Right forelimb (tissue), 1 donor: Measurements from ENCODE around the gene UNC13A.
A peak's percentile ranks its signal among the peaks of the same experiment; 100 is the strongest.

Experiments
- DNase-seq: peaks from one replicate; pipeline ENCODE4 v3.0.0-alpha.2; 2018

The UNC13A gene

DNA sequence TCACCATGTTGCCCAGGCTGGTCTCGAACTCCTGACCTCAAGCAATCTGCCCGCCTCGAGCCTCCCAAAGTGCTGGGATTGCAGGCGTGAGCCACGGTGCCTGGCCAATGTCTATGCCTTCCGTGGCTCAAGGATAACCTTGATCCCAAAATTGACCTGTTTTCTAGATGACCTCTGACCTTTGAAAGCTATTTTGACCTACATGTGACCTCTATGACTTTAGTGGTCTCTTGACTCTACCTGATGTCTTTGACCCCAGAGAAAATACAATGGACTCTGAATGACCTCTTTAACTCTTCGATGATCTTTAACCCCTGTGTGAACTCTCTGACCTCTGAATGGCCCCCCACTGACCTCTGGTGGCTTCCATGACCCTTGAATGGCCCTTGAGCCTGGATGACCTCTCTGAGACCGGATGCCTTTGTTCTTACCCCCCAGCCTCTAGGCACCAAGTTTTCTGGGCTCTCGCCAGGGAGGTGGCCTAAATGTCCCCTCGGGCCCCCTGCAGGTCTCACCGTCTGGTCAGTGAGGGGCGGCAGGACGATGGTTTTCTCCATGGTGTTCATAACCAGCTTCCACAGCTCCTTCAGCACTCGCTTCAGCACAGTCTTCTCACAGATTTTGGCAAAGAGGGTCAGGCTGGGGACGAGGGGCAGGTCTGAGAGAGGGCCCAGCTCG is 63.7 kb downstream of the UNC13A start:
- DNase-seq = no peak

DNA sequence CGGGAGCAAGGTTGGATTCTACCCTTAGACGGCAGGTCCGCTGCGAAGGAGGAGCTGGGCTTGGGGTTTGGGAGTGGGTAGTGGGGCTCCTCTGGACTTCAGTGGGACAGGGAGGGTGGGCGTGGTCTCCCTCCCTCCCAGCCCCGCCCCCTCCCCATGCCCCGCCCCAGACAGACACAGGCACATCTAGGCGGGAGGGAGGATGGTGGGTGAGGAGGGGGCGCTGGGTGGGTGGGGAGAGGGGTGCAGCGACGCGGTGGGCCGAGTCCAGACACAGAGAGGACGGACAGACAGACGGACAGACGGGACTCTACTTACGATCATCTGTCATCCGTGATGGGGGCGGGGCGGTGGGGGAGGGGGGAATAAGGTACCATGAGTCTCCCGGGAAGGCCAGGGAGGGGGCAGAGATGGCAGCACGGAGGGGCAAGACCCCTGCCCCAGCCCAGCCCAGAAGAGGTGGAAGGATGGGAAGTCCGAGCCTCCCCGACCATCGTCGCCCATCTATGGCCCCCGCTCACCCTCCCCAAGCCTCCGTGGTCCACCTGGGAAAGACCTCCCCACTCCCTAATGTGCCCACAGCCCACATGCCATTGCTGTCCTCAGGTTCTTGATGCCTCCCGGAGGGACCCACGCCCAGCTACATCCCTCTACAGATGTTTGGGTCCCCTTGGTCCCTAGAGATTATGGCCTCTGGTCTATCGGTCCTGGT is 64.8 kb downstream of the UNC13A start:
- no peak for DNase-seq

DNA sequence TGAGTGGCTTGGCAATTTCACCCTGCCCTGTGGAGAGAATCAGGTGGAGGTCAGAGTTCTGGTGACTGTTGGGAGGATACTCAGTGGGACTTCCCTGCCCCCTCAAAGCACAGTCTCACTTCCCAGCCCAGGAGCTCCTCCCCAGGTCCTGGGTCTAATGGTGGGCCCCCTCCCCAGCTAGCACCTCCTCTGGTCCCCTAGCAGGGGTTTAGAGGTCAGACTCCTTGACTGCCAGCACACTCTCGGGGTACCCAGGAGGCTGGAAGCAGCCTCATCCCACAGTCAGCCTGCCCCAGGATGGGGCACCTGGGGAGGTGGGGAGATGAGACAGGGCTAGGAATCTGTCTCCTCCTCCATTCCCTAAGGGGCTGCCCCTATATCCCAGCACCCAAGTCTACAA is 67.5 kb downstream of the UNC13A start:
- DNase-seq = no peak

DNA sequence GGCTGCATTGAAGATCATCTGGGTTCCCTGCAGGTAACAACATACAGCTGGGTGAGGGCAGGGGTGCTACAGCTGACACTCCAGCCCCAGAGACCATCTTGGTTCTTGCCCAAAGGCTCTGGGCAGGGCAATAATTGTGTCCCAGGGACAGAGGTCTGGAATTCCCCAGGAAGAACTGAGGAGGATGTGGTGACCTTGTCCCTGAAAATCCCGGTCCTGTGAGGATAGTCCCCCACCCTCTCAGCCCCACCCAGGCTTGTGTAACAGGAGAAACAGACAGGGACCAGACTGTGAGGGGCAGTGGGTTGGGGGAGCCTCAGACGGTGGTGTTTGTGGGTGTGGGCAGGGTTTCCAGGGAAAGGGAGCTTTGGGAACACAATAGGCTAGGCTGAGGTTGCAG is 69.2 kb downstream of the UNC13A start:
- no peak for DNase-seq

DNA sequence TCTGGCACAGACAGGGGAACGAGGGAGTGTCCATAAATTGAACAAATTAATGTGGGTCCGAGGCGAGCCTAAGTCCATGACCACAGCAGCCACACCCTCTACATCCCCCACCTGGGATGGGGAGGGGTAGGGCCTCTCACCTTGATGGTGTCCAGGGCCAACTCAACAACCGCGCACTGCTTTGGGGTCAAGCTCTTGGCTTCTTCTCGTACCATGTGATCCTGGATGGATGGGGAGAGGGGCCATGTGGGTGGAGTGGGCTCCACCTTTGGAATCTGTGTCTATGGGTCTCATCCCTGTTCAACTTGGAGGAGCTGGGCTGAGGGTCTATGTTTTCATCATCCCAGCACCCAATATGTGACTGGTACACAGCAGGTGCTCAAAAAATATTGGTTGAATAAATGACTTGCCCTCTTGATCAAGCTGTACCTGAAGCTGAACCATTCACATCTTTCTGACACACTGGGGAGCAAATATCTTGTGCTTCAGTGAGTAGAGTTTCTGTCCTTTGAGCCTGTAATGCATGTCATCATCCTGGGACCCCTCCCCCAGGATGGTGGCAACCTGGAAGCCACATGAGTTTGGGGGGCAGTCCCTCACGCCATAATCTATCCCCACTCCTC is 69.8 kb downstream of the UNC13A start:
- no peak for DNase-seq

DNA sequence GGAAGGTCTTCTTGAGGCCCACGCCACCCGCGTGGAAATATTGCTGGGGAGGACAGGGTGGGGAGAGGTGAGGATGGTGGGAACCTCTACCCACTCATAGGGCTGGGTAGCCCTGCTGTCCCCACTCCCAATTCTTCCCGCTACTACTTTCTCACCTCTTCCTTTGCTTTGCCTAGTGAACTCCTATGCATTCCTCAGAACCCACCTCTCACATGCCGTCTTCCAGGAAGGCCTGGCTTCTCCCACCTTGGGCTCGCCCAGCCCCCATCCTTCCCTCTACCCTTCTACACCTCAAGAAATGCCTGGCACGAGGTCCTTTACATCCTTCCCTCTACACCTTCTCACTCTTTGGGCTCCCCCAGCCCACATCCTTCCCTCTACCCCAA is 70.4 kb downstream of the UNC13A start:
- DNase-seq = no peak

DNA sequence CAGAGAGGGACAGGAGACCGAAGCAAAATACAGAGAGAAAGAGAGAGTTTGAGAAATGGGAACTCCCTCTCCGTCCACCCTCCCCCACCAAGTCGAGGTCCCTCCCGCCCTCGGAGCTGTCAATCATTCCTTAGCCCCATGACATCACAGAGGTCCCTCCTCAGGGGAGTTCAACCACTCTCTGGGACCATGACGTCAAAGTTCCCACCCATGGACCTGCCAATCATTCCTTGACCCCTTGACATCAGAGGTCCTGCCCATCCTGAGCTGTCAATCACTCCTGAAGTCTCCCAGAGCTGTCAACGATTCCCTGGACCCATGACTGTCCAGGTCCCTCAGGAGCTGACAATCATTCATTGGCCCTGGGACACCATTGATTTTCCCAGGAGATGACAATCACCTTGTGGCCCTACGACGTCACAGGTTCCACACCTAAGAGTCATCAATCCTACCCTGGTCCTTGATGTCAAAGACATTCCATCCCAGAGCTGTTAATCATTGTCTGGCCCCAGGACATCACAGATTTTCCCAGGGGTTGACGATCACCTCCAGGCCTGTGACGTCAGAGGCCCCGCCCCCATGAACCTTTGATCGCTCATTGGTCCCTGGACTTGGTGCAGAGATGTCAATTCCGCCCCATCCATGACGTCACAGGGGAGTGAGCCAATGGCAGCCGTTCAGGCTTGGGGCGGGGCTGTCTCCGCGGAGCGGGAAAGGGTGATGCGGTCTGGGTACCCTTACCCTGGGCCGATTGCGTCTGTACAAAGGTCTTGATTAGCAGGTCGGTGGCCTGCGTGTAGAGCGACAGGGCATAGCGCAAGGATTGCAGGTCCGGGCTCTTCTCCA is 71.0 kb downstream of the UNC13A start:
- DNase-seq = no peak

DNA sequence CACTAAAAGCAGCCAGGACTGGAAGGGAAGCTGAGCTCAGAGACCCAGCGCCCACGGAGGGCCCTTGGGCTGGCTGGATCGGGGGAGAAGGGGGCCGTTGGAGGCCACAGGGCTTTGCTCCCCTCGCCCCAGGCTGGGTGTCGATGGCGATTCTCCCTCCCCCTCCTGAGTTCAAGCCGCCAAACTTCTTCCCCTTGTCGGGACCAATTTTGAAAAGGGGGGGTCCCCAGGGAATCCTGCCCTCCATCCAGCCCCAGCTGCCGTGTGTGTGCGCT is 71.5 kb downstream of the UNC13A start:
- no peak for DNase-seq

DNA sequence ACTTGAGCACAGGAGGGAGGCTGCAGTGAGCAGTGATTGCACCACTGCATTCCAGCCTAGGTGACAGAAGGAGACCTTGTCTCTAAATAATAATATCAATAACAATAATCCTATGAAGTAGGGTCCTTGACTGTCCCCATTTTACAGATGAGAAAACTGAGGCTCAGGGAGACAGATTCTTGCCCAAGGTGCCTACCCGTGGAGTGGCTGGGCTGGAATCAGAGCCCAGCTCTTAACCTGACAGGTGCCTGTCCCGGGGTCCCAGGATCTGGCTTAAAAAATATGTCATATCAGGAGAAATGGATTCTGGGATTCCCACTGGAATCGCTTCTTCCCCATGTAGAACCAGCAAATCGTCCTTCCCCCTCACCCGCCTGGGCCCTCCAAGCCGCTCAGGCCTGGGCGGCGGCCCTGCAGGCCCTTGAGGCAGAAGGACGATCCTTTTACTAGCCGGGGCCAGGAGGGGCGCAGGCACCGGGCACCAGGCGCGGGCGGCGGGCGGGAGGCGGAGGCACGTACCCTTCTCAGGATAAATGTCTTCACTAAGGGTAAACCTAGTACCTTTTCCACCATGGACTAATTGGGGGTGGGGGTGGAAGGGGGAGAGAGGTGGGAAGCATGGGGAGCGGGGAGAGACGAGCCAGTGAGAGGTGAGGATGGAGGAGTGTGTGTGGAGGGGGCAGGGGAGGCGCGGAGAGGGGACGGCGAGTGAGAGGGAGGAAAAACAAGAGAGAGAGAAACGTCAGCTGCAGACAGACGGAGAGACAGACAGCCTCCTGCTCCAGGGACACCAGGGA is 72.1 kb downstream of the UNC13A start:
- DNase-seq = no peak

DNA sequence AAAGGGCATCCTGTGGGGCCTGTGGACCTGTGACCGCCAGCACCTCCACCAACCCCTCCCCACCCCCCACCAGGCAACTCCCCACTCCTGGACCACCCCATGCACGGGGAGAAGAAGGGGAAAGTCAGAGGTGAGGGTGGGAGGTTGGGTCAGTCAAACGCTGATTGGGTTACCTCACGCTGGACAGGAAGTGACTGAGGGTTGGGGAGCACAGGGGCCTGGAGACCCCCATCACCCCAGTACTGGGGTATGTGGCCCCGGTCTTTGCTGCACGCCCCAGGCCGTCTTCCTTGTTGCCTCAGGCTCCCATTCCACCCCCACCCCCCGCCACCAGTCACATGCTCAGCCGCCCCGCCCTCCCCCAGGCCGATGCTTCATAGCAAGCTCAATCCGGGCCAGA is 73.7 kb downstream of the UNC13A start:
- DNase-seq = no peak

DNA sequence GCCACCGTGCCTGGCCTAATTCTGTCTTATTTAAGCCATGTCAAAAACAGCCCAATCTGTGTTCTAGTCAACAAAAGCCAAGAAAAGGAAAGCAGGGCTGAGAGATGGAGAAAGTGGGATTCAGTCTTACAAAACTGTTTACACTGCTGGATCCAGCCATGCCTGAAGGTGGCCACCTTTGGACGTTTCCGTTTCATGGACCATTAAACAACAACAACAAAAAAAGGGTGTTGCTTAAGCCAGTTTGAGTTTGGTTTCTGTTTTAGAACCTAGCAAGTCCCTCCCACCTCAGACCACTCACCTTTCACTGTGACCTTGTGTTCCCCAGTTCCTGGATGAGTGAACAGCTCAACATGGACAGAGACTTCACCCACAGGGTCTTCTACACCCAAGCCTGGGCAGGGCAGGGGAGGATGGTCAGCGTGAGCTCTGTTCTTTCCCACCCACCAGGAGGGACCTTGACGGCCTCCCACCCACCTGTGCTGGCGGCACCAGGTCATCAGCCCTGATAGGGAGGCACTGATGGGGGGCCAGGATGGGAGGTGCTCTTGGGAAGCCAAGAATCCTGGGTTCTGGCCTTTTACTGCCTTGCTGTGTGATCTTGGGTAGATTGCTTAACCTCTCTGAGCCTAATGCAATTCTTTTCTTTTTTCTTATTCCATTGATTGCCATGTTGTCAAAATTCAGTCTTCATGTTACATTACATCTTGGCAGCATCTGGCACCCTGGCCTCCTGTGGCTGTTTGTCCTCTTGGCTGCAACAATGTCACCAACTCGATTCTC is 76.5 kb downstream of the UNC13A start:
- DNase-seq = no peak

DNA sequence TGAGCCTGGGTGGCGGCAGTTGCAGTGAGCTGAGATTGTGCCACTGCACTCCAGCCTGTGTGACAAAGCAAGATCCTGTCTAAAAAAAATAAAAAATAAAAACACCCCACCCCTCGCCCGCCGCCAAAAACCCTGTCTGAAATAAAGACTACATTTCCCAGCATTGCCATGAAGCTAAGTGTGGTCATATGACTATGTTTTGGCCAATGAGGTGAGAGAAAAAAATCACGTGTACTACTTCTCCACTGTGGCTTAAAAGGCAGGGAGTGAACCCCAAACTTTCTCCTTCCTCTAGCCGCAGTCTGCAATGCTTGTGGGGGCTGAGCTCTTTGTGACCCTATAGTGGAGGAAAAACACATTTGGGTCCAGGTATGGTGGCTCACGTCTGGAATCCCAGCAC is 77.8 kb downstream of the UNC13A start:
- no peak for DNase-seq

DNA sequence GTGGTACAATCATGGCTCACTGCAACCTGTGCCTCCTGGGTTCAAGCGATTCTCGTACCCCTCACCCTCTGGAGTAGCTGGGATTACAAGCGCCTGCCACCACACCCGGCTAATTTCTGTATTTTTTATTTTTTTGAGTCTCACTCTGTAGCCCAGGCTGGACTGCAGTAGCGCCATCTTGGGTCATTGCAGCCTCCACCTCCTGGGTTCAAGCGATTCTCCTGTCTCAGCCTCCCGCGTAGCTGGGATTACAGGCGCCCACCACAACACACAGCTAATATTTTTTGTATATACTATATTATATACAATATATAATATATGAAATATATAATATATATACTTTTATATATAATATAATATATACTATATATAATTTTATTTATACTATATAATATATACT is 80.2 kb downstream of the UNC13A start:
- no peak for DNase-seq

DNA sequence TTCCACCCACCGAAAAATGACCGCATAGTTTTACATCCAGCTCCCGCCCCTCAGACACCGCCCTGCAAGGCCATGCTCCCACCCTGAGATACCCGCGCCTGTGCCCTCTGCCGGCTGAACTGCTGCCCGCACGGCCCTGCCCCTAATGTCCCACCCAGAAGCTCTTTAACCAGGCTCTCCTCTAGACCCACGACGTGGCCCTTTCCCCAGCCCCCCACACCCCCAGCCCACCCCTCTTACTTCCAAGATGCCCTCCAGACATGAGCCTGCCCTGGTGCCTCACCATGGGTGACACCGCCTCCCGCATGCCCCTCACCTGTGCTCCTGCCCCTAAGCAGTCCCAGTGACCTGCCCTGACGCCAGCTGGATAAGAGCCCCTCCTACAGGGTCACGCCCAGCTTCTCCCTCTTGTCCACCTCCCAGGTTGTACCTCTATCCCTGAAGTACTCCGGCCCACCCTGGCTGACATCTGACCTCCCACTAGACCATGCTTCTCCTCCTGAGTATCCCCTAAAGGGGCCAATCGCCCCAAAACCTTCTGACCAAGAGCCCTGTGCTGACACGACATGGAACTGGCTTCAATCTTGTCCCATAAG is 81.5 kb downstream of the UNC13A start:
- no peak for DNase-seq

DNA sequence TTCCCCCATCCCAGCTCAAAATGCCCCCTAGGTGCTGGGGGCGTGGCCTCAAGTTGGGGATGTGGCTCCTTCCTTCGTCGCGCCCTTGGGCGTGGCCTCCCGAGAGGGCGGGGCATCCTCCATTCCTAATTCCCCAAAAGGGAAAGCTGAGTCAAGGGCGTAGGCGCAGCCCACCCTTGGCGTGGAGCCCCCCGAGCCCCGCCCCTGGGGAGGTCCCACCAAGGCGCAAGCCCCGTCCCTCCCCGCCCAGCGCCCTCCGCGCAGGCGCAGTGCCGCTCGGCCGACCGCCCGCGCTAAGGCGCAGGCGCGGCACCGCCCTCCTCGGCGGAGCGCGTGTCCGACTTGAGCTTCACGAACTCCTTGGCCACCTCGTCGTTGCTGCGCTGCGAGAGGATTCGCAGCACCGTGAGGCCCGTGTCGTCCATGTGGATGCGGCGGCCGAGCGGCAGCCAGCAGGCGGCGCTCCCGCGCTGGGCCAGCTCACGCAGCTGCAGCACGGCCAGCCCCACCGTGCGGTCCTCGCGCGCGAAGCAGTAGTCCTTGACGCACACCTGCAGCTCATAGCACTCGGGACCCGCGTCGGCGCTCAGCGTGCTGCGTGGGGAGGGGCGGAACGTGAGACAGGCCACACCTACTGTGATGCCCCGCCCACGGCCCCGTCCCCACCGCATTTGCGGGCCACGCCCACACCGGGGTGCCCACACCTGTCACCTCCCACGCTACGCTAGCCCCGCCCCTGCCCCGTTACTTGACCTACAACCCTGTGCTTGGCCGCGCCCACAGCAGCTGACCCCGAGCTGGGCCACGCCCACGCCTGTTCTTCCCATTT is 82.2 kb downstream of the UNC13A start:
- peak; percentile 83 for DNase-seq

DNA sequence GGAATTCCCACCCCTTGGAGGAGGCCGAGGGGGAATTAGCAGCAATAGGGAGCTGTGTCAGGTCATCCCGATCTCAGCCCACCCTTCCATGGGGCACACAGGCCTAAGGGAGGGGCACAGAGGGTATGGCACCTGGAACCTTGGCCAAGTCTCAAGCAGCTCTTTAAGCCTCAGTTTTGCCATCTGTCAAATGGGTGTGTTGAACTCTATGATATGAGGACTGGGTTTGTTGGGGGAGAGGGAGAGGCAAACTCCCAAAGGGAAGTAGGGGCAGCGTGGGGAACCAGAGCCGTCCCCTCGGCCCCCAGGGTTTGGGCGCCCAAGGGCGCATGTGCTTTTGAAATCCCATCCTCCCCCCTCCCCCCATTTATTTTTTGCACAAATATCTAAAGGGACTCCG is 83.0 kb downstream of the UNC13A start:
- DNase-seq = no peak

DNA sequence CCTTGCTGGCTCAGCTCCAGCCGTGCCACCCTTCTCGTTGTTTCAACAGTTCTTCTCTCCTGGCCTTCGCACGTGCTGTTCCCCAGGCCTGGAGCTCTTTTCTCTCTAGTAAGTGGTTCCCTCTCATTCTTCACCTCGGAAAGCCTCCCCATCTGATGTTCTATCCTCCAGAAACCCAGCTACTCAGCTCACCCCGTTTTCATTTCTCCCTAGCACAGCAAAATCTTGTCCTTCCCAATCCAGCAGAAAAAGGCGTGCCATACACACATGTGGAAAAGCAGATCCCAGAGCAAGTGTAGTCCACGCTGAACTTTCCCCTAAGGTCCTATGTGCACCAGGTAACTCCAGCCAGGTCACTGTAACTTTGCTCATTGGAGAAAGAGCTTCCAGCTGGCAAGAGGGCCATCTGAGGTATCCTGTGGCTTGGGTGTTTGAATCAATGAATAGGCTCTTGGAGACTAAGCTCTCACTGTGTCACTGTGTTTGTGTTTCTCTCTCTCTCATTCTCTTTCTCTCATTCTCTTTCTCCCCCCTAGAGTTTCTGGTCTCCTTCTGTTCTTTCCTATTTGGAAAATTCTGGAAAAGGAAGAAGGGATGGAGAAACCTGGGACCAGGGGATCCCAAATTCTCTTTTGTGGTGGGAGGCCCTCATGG is 83.7 kb downstream of the UNC13A start:
- no peak for DNase-seq

DNA sequence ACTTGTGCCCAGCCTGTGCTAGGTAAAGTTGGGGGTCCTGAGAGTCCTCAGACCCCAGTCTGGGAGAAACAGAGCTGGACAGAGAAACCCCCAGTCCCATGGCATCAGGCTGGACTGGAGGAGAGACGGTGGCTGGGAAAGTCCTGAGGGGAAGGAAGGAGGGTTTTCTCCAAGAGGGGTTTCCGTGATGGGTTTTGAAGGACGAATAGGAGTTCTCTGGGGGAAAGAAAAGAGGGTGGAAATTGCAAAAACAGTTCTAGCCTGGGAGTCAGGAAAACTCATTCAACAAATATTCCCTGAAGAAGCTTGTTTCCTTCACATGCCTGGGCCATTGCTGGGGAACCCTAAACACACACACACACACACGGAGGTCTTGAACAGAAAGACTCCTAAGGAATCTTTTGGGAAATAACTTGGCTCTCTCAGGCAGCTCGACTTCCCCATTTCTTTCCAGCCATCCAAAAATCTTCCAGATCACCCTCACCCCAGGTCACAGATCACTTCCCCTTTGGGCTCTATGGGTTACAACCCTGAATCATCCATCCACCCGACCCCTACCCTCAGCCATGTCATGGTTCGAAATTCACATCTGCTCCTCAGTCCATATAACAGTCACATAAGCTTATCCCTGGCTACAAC is 85.2 kb downstream of the UNC13A start:
- DNase-seq = no peak

DNA sequence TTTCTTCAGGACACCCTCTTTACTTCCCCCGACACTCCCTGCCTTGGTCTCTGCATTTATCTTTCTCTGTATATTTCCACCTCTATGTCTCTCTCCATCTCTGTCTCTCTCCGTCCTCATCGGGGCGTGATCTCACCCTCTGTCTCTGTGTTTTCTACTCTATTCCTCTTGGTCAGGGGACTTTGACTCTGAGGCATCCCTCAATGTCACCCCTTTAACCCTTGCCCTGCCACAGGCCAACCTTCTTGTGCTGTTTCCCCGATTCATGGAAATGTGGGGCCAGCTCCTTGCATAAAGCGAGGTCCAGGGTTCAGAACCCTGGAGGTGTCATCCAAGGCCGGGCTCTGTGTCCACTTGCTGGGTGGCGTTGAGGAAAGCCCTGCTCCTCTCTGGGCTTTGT is 85.9 kb downstream of the UNC13A start:
- DNase-seq = no peak

DNA sequence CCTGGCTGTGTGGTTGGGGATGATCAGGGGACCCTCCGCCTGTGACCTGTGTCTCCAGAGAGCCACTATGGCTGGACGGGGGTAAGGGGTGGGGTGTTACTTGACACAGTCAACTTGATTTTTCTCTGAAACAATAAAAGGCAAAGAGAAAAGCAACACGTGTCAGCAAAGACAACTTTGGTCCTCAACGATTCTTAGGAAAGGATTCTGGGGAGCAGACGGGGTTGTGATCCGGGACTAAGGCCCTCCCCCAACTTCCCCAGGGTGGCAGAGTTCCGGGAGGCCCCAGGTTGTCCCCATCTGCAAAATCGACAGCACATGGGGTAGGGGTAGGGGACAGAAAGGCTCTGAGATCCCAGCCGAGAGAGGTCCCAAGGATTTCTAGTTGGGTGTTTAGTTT is 86.5 kb downstream of the UNC13A start:
- DNase-seq = no peak
